ENCODE results near the gene BMP6.

DNA sequence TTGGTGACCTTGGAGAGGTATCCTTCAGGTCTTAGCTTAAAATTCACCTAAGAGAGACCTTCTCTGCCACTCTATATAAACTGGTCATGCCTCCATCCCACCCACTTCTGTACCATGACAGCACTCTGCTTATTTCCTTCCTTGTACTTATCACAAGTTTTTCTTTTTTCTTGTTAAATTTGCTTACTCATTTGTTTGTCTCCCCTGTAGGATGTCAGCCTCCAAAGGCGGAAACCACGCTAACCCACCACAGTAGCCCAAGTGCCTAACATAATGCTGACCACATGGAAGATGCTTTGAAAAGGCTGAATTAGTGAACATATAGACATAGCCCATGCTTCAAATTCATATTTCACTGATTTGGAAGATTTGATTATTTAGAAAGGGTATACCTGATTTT is 5.4 kb downstream of the BMP6 start:
- TF ChIP-seq, protein P1, sequence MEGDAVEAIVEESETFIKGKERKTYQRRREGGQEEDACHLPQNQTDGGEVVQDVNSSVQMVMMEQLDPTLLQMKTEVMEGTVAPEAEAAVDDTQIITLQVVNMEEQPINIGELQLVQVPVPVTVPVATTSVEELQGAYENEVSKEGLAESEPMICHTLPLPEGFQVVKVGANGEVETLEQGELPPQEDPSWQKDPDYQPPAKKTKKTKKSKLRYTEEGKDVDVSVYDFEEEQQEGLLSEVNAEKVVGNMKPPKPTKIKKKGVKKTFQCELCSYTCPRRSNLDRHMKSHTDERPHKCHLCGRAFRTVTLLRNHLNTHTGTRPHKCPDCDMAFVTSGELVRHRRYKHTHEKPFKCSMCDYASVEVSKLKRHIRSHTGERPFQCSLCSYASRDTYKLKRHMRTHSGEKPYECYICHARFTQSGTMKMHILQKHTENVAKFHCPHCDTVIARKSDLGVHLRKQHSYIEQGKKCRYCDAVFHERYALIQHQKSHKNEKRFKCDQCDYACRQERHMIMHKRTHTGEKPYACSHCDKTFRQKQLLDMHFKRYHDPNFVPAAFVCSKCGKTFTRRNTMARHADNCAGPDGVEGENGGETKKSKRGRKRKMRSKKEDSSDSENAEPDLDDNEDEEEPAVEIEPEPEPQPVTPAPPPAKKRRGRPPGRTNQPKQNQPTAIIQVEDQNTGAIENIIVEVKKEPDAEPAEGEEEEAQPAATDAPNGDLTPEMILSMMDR (IDR thresholded peaks at IDR 0.05) = no peak
- TF ChIP-seq POLR2AphosphoS5 (IDR thresholded peaks at IDR 0.05; ENCODE audit: low read depth, low read length) (no peak), TCF7L2 (IDR thresholded peaks at IDR 0.05; ENCODE audit: low read depth, low read length) (no peak)
- TF ChIP-seq, protein P2, sequence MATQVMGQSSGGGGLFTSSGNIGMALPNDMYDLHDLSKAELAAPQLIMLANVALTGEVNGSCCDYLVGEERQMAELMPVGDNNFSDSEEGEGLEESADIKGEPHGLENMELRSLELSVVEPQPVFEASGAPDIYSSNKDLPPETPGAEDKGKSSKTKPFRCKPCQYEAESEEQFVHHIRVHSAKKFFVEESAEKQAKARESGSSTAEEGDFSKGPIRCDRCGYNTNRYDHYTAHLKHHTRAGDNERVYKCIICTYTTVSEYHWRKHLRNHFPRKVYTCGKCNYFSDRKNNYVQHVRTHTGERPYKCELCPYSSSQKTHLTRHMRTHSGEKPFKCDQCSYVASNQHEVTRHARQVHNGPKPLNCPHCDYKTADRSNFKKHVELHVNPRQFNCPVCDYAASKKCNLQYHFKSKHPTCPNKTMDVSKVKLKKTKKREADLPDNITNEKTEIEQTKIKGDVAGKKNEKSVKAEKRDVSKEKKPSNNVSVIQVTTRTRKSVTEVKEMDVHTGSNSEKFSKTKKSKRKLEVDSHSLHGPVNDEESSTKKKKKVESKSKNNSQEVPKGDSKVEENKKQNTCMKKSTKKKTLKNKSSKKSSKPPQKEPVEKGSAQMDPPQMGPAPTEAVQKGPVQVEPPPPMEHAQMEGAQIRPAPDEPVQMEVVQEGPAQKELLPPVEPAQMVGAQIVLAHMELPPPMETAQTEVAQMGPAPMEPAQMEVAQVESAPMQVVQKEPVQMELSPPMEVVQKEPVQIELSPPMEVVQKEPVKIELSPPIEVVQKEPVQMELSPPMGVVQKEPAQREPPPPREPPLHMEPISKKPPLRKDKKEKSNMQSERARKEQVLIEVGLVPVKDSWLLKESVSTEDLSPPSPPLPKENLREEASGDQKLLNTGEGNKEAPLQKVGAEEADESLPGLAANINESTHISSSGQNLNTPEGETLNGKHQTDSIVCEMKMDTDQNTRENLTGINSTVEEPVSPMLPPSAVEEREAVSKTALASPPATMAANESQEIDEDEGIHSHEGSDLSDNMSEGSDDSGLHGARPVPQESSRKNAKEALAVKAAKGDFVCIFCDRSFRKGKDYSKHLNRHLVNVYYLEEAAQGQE (IDR thresholded peaks at IDR 0.05; ENCODE audit: insufficient read depth in 1 of 2, low read depth in 2 of 2, low read length in 1 of 2) = no peak
